HFFc6 (cell line): ENCODE data around the gene EGFR. TPM values are rescaled to one million over a fixed set of nuclear protein-coding genes. Genes with fewer than 3 reads are reported as not detected.

Experiments used
- DNase-seq: peaks from one replicate; pipeline ENCODE4 v3.0.0-alpha.2; 2018
- H3K27ac Mint-ChIP-seq: 2 replicates; pipeline ENCODE4 v1.8.0; 2020; ENCODE audit warnings: mild to moderate bottlenecking, mixed read lengths
- H3K27me3 Mint-ChIP-seq: 2 replicates; pipeline ENCODE4 v1.8.0; 2021; ENCODE audit warnings: mild to moderate bottlenecking, moderate library complexity, mixed read lengths; ENCODE audit not compliant: insufficient read depth
- H3K36me3 Mint-ChIP-seq: 2 replicates; pipeline ENCODE4 v1.8.0; 2021; ENCODE audit warnings: low read depth, mixed read lengths
- H3K4me1 Mint-ChIP-seq: 2 replicates; pipeline ENCODE4 v1.8.0; 2020; ENCODE audit warnings: low read depth, mixed read lengths
- H3K4me3 Mint-ChIP-seq: 2 replicates; pipeline ENCODE4 v1.8.0; 2020; ENCODE audit warnings: mild to moderate bottlenecking, moderate library complexity, mixed read lengths
- H3K9me3 Mint-ChIP-seq: 2 replicates; pipeline ENCODE4 v1.8.0; 2020; ENCODE audit warnings: mild to moderate bottlenecking, mixed read lengths
- CTCF ChIP-seq: fragments of 200-600 bp; sonication (generic); IDR thresholded peaks from 2 replicates; pipeline ENCODE4 v1.5.0; 2021; ENCODE audit warnings: antibody characterized with exemption, mild to moderate bottlenecking
- total RNA-seq, 6 experiments: library from RNA; stranded (reverse); fragmentation: NEBNext Ultra II Directional; extraction: Animal tissue kit (Norgen Biotek cat#: 25700); gene quantifications; 2 replicates in 1 of 6; 3 replicates in 5 of 6; pipeline ENCODE4 v1.2.3, GENCODE V29; 2021

Gene EGFR
- total RNA-seq, 6 experiments from 2014 or later, result 69.9 to 87.2 (median 77.0) TPM

- no peak for TF ChIP-seq CTCF
- Mint-ChIP-seq H3K27ac (no peak overlapping the region), H3K36me3 (peaks cover 46% of the 10 kb centered on the region), H3K9me3 (no peaks in the 10 kb centered on the region), H3K4me1 (peaks cover 77% of the 10 kb centered on the region), H3K27me3 (peaks cover 3% of the 10 kb centered on the region), H3K4me3 (no peak overlapping the region)
- no peak for DNase-seq
Observed at GRCh38 chr7:55138663-55139062, 119.8 kb downstream of the EGFR start.

DNA sequence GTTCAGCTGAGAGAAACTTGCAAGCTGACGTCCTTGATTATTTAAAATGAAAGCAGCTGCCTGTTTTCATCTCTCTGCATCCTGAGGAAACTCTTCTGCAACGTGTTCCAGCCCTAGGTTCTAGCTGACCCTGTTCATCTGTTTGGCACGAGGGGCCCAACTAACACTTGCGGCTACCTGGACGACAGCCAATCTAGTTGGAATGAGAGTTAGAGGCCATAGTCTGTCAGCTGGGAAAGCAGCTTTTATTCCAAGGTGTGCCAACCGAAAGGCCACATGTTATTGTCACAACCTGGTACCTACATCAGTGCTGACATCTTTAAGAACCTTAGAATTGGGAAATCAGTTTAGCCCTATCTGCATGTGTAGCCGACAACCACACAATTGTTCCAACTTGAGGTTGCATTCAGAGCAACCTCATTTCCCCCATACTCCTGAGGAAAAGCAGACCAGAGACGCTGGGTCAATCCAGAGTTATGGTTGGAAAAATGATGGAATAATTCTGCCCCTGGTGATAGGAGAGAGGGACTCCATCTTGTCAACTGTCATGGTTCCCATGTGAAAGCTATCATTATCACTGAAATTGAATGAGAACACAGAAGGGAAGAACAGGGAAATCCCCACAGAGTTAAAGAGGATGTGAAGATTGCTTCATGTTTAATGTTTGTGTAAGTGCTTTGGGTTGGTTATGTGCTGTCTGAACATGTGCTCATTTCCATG lies 121.6 kb downstream of the EGFR start:
- Mint-ChIP-seq H3K27me3 (no peaks in the 10 kb centered on the region; the same call in none of the 2 replicates), H3K4me3 (peak overlapping the region; percentile 30; the same call in 1 of the 2 replicates)

GRCh38 chr7:55140941-55141278 lies 122.1 kb downstream of the EGFR start:
- Mint-ChIP-seq H3K4me3 (no peak overlapping the region), H3K36me3 (peaks cover 57% of the 10 kb centered on the region), H3K27me3 (no peaks in the 10 kb centered on the region; the same call in none of the 2 replicates), H3K4me1 (peaks cover 66% of the 10 kb centered on the region), H3K9me3 (no peaks in the 10 kb centered on the region), H3K27ac (peak overlapping the region; percentile 59)
- no peak for DNase-seq
- TF ChIP-seq CTCF, result no peak

More for the DNA sequence above, 121.6 kb downstream of the EGFR start:
- Mint-ChIP-seq H3K36me3 (peaks cover 53% of the 10 kb centered on the region), H3K27ac (peak overlapping the region; percentile 59), H3K9me3 (no peaks in the 10 kb centered on the region), H3K4me1 (peaks cover 67% of the 10 kb centered on the region)
- DNase-seq, result no peak
- 0 out of 2 replicates have a peak, but pooled peaks have one; percentile 7 for TF ChIP-seq CTCF

- Mint-ChIP-seq H3K27ac (peak overlapping the region; percentile 50; the same call in 1 of the 2 replicates), H3K4me1 (peaks cover 51% of the 10 kb centered on the region), H3K36me3 (peaks cover 70% of the 10 kb centered on the region), H3K27me3 (peaks cover 2% of the 10 kb centered on the region), H3K9me3 (no peaks in the 10 kb centered on the region), H3K4me3 (no peak overlapping the region)
- no peak for DNase-seq
- no peak for TF ChIP-seq CTCF
Observed at GRCh38 chr7:55142919-55143600, 124.2 kb downstream of the EGFR start.

DNA sequence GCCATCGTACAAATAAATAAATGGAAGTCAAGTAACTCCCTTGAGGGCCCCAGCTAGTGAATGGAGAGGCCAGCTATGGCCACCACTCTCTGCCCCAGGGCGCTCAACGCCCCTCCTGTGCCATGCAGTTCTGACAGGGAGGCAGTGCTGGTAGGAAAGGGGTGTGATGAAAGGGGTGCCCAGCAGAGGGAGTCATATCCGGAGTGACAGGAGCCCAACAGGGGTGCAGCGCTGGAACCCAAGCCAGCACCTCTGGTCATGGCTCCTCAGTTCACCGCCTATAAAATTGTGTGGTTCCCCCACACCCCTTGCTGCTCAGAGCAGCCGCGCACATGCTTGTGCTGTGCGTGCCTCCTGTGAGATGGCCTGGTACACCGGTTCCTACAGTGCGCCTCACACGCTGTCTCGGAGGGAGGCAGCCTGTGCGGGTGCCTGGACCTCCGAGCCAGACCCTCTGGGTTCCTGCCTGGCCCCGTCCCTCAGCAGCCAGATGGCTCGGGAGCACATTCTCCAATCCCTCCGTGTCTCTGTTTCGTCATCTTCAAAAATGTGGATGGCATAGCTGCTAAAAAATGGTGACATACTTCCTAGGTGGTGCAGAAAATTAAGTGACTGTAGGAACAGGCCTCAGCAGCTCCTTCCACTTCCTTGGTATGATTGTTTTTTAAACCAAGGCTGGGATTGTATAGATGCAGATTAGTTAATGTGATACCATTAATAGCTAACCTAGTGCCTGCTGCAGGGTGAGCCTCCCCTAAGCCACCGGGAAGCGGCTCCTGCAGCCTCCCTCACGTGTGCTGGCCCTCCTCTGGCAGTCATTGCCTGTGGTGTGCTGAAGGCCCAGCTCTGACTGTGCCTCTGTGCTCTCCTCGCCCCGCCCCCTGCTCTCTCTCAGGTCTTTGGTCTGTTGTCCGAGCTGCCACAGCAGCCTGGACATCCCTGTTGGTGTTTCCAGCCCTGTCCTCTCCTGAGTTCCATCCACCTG lies 125.8 kb downstream of the EGFR start:
- no peak for DNase-seq
- TF ChIP-seq CTCF, result peak; percentile 63
- peaks cover 2% of the 10 kb centered on the region for H3K27me3 Mint-ChIP-seq
- H3K36me3 Mint-ChIP-seq, result peaks cover 62% of the 10 kb centered on the region
- peaks cover 38% of the 10 kb centered on the region for H3K4me1 Mint-ChIP-seq
- H3K9me3 Mint-ChIP-seq, result no peaks in the 10 kb centered on the region
- peak overlapping the region; percentile 36 for H3K27ac Mint-ChIP-seq
- no peak overlapping the region for H3K4me3 Mint-ChIP-seq
